Lung (tissue), 12 donors: ENCODE data around the gene EYA4. TPM values are rescaled to one million over a fixed set of nuclear protein-coding genes. Genes with fewer than 3 reads are reported as not detected.

ENCODE experiments used
- ATAC-seq: fragments of 200-7000 bp; cut with Tn5 transposase; one replicate; pipeline ENCODE4 v1.9.1; 2020; ENCODE audit warnings: moderate number of reproducible peaks; ENCODE audit not compliant: insufficient read depth, low FRiP score
- DNase-seq, 3 donors: peaks; one replicate each; pipeline ENCODE4 v3.0.0-alpha.2; 2013 to 2017
- H3K27ac ChIP-seq, 2 donors: one replicate each; pipeline ENCODE4 v1.5.1; 2013; ENCODE audit warnings: mild to moderate bottlenecking in 2 of 2, moderate library complexity in 2 of 2, control low read depth in 1 of 2, inconsistent platforms in 1 of 2, low read depth in 1 of 2, low read length in 1 of 2
- H3K27me3 ChIP-seq, 3 donors: one replicate each; pipeline ENCODE4 v1.5.1; 2013; ENCODE audit warnings: low read length in 2 of 3; ENCODE audit not compliant: control insufficient read depth in 3 of 3, insufficient read depth in 3 of 3
- H3K36me3 ChIP-seq, 4 donors: one replicate each; pipeline ENCODE4 v1.5.1; 2013; ENCODE audit warnings: low read length in 4 of 4, mild to moderate bottlenecking in 1 of 4, moderate library complexity in 1 of 4; ENCODE audit not compliant: control insufficient read depth in 4 of 4, insufficient read depth in 4 of 4
- H3K4me1 ChIP-seq, 5 donors: one replicate each; pipeline ENCODE4 v1.5.1; 2013; ENCODE audit warnings: low read length in 5 of 5, mild to moderate bottlenecking in 2 of 5, moderate library complexity in 1 of 5; ENCODE audit not compliant: control insufficient read depth in 5 of 5, insufficient read depth in 5 of 5
- H3K4me3 ChIP-seq: one replicate; pipeline ENCODE4 v1.5.1; 2013; ENCODE audit warnings: mild to moderate bottlenecking, control low read depth, moderate library complexity
- H3K9ac ChIP-seq, 2 donors: one replicate each; pipeline ENCODE4 v1.5.1; 2013; ENCODE audit warnings: low read length in 2 of 2, control low read depth in 1 of 2; ENCODE audit not compliant: insufficient read depth in 1 of 2
- H3K9me3 ChIP-seq, 4 donors: one replicate each; pipeline ENCODE4 v1.5.1; 2013; ENCODE audit warnings: low read length in 3 of 4, mild to moderate bottlenecking in 1 of 4, moderate library complexity in 1 of 4; ENCODE audit not compliant: control insufficient read depth in 4 of 4, insufficient read depth in 3 of 4
- WGBS, 2 donors: extraction: QIAGEN DNeasy Blood & Tissue Kit; methylation state at CpG; one replicate each; pipeline ENCODE4 v1.1.7; 2013; 5-methylcytosine and 5-hydroxymethylcytosine counted together
- polyA plus RNA-seq, 2 donors: library from polyadenylated mRNA; stranded (reverse); fragments of 200-250 nt; gene quantifications; one replicate each; pipeline ENCODE4 v1.2.1, GENCODE V29; 2013
- total RNA-seq, 2 donors: library from RNA; depleted of rRNA in 1 of 2; stranded (reverse); fragments of >200 nt in 1 of 2; gene quantifications; one replicate each; pipeline ENCODE4 v1.2.1, GENCODE V29; 2014 to 2021
- TF ChIP-seq, protein P1 (sequence below): IDR thresholded peaks from 2 replicates; pipeline ENCODE4 v1.5.1; 2012; ENCODE audit warnings: mild to moderate bottlenecking; ENCODE audit errors: control extremely low read depth, extremely low read depth
- donor health status: control.
- donor health status: control.
- donor health status: Bipolar disorder and iron deficiency.
- donor health status: healthy.
- donor health status: DM: yes; HTN: yes; CAD: no.

Gene EYA4
- total and polyA plus RNA-seq, 4 donors = 0.49 to 7.4 (median 2.2) TPM

DNA sequence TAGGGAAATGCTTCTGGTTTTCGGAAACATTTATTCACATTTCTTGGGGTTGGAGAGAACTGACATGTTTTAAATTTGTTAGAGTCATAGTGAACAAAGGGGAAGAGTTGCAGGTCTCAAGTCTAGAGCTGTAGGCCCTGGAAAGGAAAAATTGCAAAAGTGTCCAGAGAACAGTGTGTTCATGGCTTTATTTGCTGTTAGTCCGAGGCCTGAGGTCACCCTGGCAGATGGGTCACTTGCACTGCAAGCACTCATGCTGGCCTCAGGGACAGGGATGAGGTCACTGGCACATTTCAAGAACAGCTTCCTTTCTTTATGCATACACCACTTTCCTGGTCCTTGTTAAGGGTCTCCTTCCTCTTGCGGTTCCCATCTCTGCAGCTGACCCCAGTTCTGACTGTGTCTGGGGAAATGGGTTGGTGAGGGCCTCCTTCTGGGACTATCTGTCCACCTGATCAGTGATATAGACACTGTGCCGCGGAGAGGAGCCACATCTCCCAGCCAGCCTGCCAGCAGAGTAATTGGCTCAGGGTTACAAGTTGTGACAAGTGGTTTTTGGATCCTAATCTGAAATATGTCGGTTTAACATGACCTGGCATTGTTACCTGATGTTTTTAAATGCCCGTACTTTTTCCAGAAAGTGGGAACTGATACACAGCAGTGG lies 194.0 kb downstream of the EYA4 start:
- Histone ChIP-seq H3K27ac (no peak overlapping the region), H3K4me1 (peaks cover 0 to 3% (median 0%) of the 10 kb centered on the region in 5 donors), H3K9ac (no peak overlapping the region), H3K36me3 (no peaks in the 10 kb centered on the region), H3K4me3 (no peak overlapping the region), H3K9me3 (no peaks in the 10 kb centered on the region), H3K27me3 (no peaks in the 10 kb centered on the region)
- ATAC-seq (no peak), DNase-seq (no peak)
- TF ChIP-seq, protein P1, sequence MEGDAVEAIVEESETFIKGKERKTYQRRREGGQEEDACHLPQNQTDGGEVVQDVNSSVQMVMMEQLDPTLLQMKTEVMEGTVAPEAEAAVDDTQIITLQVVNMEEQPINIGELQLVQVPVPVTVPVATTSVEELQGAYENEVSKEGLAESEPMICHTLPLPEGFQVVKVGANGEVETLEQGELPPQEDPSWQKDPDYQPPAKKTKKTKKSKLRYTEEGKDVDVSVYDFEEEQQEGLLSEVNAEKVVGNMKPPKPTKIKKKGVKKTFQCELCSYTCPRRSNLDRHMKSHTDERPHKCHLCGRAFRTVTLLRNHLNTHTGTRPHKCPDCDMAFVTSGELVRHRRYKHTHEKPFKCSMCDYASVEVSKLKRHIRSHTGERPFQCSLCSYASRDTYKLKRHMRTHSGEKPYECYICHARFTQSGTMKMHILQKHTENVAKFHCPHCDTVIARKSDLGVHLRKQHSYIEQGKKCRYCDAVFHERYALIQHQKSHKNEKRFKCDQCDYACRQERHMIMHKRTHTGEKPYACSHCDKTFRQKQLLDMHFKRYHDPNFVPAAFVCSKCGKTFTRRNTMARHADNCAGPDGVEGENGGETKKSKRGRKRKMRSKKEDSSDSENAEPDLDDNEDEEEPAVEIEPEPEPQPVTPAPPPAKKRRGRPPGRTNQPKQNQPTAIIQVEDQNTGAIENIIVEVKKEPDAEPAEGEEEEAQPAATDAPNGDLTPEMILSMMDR = no peak
- WGBS, 2 donors = 66 to 68% methylated on average over 7 of the region's 7 CpGs

DNA sequence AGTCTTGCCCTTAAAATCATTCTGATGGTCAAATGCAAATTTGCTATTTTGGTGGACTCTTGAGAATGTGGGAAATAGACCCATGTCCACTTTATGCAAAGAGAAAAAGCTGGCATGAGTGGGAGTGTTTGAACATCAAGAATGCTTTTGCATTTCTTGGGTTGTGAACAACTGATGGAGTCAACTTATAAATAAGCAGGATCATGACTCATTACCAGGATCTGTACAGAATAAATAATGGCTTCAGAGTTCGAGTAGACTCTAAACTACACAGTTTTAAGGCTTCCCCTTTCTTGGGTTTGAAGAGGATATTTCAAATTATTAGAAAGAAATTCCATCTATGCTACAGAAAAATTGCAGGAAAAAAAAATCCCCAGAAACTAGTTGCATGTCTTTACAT lies 195.5 kb downstream of the EYA4 start:
- ATAC-seq (no peak), DNase-seq (no peak)
- Histone ChIP-seq H3K4me3 (no peak overlapping the region), H3K9ac (no peak overlapping the region), H3K27ac (no peak overlapping the region), H3K27me3 (no peaks in the 10 kb centered on the region), H3K36me3 (no peaks in the 10 kb centered on the region), H3K4me1 (peaks cover 0 to 3% (median 0%) of the 10 kb centered on the region in 5 donors), H3K9me3 (no peaks in the 10 kb centered on the region)
- TF ChIP-seq, protein P1 = no peak
- 35 to 42% methylated on average over 1 of the region's 1 CpG for WGBS, 2 donors

- ATAC-seq (no peak), DNase-seq (no peak)
- no peak overlapping the region for H3K9ac ChIP-seq
- TF ChIP-seq, protein P1 = no peak
- WGBS, 2 donors = 88 to 93% methylated on average over 2 of the region's 2 CpGs
- no peaks in the 10 kb centered on the region for H3K9me3 ChIP-seq
- H3K4me1 ChIP-seq = no peaks in the 10 kb centered on the region
- H3K27ac ChIP-seq = no peak overlapping the region
- H3K4me3 ChIP-seq = no peak overlapping the region
- no peaks in the 10 kb centered on the region for H3K27me3 ChIP-seq
- H3K36me3 ChIP-seq = no peaks in the 10 kb centered on the region
Observed at GRCh38 chr6:133441491-133441890, 200.3 kb downstream of the EYA4 start.

DNA sequence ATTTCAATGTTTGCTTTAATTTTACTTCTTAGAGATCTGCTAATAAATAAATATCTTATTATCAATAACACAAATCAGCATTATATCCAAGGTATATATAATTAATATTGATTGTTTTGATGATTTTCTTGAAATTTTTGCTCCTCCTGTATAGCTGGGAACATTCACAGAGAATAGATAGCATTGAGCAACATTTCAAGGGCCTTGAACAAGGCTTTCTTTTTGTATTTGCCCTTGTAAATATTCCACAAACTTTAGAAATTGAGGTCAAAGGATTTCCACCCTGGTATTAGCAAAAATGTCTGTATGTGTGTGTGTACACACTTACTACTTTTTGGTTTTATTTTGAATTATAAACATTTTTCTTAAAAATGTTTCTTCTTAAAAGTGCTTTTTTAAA lies 205.6 kb downstream of the EYA4 start:
- no peak overlapping the region for H3K9ac ChIP-seq
- DNase-seq = no peak
- TF ChIP-seq, protein P1 = no peak
- H3K36me3 ChIP-seq = no peaks in the 10 kb centered on the region
- no peak overlapping the region for H3K27ac ChIP-seq
- no peaks in the 10 kb centered on the region for H3K27me3 ChIP-seq
- H3K4me1 ChIP-seq = no peaks in the 10 kb centered on the region
- no peak overlapping the region for H3K4me3 ChIP-seq
- no peak for ATAC-seq
- no peaks in the 10 kb centered on the region for H3K9me3 ChIP-seq
